KMS-11 (cell line): ENCODE results near the gene EPB41L1.

ENCODE experiments used
- H2AFZ ChIP-seq: fragments of 200-600 bp; sonication (generic); 2 replicates; pipeline ENCODE4 v1.6.1; 2016; ENCODE audit warnings: antibody characterized with exemption, mixed run types, low read depth
- H3K27ac ChIP-seq: fragments of 200-600 bp; sonication (generic); 2 replicates; pipeline ENCODE4 v1.6.1; 2016; ENCODE audit warnings: mild to moderate bottlenecking, mixed run types
- H3K27me3 ChIP-seq: fragments of 200-600 bp; sonication (generic); 2 replicates; pipeline ENCODE4 v1.6.1; 2017; ENCODE audit warnings: mild to moderate bottlenecking, low read depth, mixed run types, moderate library complexity; ENCODE audit not compliant: insufficient read depth
- H3K36me3 ChIP-seq: fragments of 200-600 bp; sonication (generic); 2 replicates; pipeline ENCODE4 v1.6.1; 2017; ENCODE audit warnings: mild to moderate bottlenecking, mixed run types; ENCODE audit not compliant: insufficient read depth
- H3K4me1 ChIP-seq: fragments of 200-600 bp; sonication (generic); 2 replicates; pipeline ENCODE4 v1.6.1; 2016; ENCODE audit warnings: mild to moderate bottlenecking, low read depth, mixed run types; ENCODE audit not compliant: poor library complexity, severe bottlenecking
- H3K4me2 ChIP-seq: fragments of 200-600 bp; sonication (generic); 2 replicates; pipeline ENCODE4 v1.7.0; 2016; ENCODE audit warnings: mild to moderate bottlenecking, mixed run types
- H3K4me3 ChIP-seq: fragments of 200-600 bp; sonication (generic); IDR thresholded peaks from 2 replicates; pipeline ENCODE4 v1.6.1; 2017; ENCODE audit warnings: low read depth, low read length, mixed read lengths; ENCODE audit not compliant: insufficient read depth
- H3K79me2 ChIP-seq: fragments of 200-600 bp; sonication (generic); 2 replicates; pipeline ENCODE4 v1.6.1; 2016; ENCODE audit warnings: low read depth, mixed run types; ENCODE audit not compliant: insufficient read depth
- H3K9ac ChIP-seq: fragments of 200-600 bp; sonication (generic); 2 replicates; pipeline ENCODE4 v1.6.1; 2016; ENCODE audit warnings: mild to moderate bottlenecking, mixed run types
- H4K20me1 ChIP-seq: fragments of 200-600 bp; sonication (generic); 2 replicates; pipeline ENCODE4 v1.6.1; 2016; ENCODE audit warnings: mild to moderate bottlenecking, mixed run types; ENCODE audit not compliant: insufficient read depth
- CTCF ChIP-seq: fragments of 200-600 bp; sonication (generic); conservative IDR thresholded peaks from 2 replicates; pipeline ENCODE4 v1.6.1; 2017; ENCODE audit warnings: low read depth, mild to moderate bottlenecking, antibody characterized with exemption, low read length, moderate library complexity, mixed read lengths

EPB41L1 gene

GRCh38 chr20:36120241-36120640, 34.3 kb upstream of the EPB41L1 start:
- no peaks in the 10 kb centered on the region for H4K20me1 ChIP-seq
- H3K4me3 ChIP-seq: no peak overlapping the region
- no peak for TF ChIP-seq CTCF
- H3K4me2 ChIP-seq: no peak overlapping the region
- no peaks in the 10 kb centered on the region for H3K36me3 ChIP-seq
- no peaks in the 10 kb centered on the region for H3K4me1 ChIP-seq
- no peaks in the 10 kb centered on the region; the same call in 1 of the 2 replicates for H3K27me3 ChIP-seq
- no peak overlapping the region for H3K9ac ChIP-seq
- H3K79me2 ChIP-seq: no peaks in the 10 kb centered on the region
- no peak overlapping the region for H3K27ac ChIP-seq
- H2AFZ ChIP-seq: no peak overlapping the region

GRCh38 chr20:36120991-36121390, 33.5 kb upstream of the EPB41L1 start:
- Histone ChIP-seq H3K27ac (no peak overlapping the region), H3K9ac (no peak overlapping the region), H3K4me3 (no peak overlapping the region), H3K36me3 (no peaks in the 10 kb centered on the region), H3K79me2 (no peaks in the 10 kb centered on the region), H4K20me1 (no peaks in the 10 kb centered on the region), H2AFZ (no peak overlapping the region), H3K4me2 (no peak overlapping the region), H3K4me1 (no peaks in the 10 kb centered on the region), H3K27me3 (no peaks in the 10 kb centered on the region; the same call in 1 of the 2 replicates)
- TF ChIP-seq CTCF: no peak

GRCh38 chr20:36121981-36122930, 32.3 kb upstream of the EPB41L1 start:
- Histone ChIP-seq H3K4me3 (no peak overlapping the region), H3K9ac (no peak overlapping the region), H4K20me1 (no peaks in the 10 kb centered on the region), H3K27ac (no peak overlapping the region), H3K36me3 (no peaks in the 10 kb centered on the region), H2AFZ (no peak overlapping the region), H3K79me2 (no peaks in the 10 kb centered on the region), H3K4me2 (no peak overlapping the region), H3K27me3 (no peaks in the 10 kb centered on the region), H3K4me1 (no peaks in the 10 kb centered on the region)
- TF ChIP-seq CTCF: no peak

GRCh38 chr20:36122931-36123288, 31.6 kb upstream of the EPB41L1 start:
- no peak overlapping the region for H3K4me2 ChIP-seq
- H3K4me1 ChIP-seq: no peaks in the 10 kb centered on the region
- TF ChIP-seq CTCF: no peak
- no peak overlapping the region for H3K27ac ChIP-seq
- H3K27me3 ChIP-seq: no peaks in the 10 kb centered on the region
- H3K36me3 ChIP-seq: no peaks in the 10 kb centered on the region
- H3K4me3 ChIP-seq: no peak overlapping the region
- H3K9ac ChIP-seq: no peak overlapping the region
- no peak overlapping the region for H2AFZ ChIP-seq
- H4K20me1 ChIP-seq: no peaks in the 10 kb centered on the region
- no peaks in the 10 kb centered on the region for H3K79me2 ChIP-seq
